Measurements from ENCODE around the gene ZNF358. TPM values are rescaled to one million over a fixed set of nuclear protein-coding genes. Genes with fewer than 3 reads are reported as not detected.

Gene ZNF358
- total RNA-seq, 1 donor from 2014 or later, result 41.1 TPM

DNA sequence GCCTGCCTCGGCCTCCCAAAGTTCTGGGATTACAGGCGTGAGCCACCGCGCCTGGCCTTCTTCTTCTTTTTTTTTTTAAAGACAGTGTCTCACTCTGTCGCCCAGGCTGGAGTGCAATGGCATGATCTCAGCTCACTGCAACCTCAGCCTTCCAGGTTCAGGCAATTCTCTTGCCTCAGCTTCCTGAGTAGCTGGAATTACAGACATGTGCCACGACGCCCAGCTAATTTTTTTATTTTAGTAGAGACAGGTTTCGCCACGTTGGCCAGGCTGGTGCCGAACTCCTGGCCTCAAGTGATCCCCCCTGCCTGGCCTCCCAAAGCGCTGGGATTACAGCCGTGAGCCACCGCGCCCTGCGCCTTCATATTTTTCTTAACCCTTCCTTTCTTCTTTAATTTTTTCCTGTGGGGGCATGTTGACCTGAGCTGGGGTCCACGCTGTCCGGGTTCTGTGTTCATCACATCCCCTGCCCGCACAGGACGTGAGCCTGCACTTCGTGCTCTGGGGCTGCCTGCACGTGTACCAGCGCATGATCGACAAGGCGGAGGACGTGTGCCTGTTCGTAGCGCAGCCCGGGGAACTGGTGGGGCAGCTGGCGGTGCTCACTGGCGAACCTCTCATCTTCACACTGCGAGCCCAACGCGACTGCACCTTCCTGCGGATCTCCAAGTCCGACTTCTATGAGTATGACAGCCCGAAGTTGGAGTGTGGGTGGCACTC lies 33.7 kb downstream of the ZNF358 start:
- Mint-ChIP-seq H3K27me3 (ENCODE audit: low read depth, unreplicated experiment) (no peaks in the 10 kb centered on the region), H3K9me3 (ENCODE audit: unreplicated experiment) (no peaks in the 10 kb centered on the region), H3K36me3 (ENCODE audit: low read depth, unreplicated experiment) (peaks cover 20% of the 10 kb centered on the region), H3K4me1 (ENCODE audit: low read depth, unreplicated experiment) (peaks cover 3% of the 10 kb centered on the region), H3K4me3 (ENCODE audit: unreplicated experiment) (no peak overlapping the region), H3K27ac (ENCODE audit: unreplicated experiment) (no peak overlapping the region)
- TF ChIP-seq EZH2 (IDR thresholded peaks at IDR 0.05; ENCODE audit: insufficient read depth, low read length), result no peak
- TF ChIP-seq, protein P1, sequence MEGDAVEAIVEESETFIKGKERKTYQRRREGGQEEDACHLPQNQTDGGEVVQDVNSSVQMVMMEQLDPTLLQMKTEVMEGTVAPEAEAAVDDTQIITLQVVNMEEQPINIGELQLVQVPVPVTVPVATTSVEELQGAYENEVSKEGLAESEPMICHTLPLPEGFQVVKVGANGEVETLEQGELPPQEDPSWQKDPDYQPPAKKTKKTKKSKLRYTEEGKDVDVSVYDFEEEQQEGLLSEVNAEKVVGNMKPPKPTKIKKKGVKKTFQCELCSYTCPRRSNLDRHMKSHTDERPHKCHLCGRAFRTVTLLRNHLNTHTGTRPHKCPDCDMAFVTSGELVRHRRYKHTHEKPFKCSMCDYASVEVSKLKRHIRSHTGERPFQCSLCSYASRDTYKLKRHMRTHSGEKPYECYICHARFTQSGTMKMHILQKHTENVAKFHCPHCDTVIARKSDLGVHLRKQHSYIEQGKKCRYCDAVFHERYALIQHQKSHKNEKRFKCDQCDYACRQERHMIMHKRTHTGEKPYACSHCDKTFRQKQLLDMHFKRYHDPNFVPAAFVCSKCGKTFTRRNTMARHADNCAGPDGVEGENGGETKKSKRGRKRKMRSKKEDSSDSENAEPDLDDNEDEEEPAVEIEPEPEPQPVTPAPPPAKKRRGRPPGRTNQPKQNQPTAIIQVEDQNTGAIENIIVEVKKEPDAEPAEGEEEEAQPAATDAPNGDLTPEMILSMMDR (IDR thresholded peaks at IDR 0.05; ENCODE audit: insufficient read depth, low read depth, low read length), result no peak
- no peaks in the 10 kb centered on the region for H4K20me1 ChIP-seq (ENCODE audit: insufficient read depth, low read length)
- H3K4me3 ChIP-seq (ENCODE audit: insufficient read depth, low read depth, low read length), result no peak overlapping the region
- H3K79me2 ChIP-seq (ENCODE audit: insufficient read depth, low read length), result no peaks in the 10 kb centered on the region
- no peaks in the 10 kb centered on the region for H3K27me3 ChIP-seq (ENCODE audit: insufficient read depth, low read length)
- no peak overlapping the region for H2AFZ ChIP-seq (ENCODE audit: low read depth, low read length)
- no peaks in the 10 kb centered on the region for H3K4me1 ChIP-seq (ENCODE audit: insufficient read depth, low read length)
- no peak overlapping the region for H3K9ac ChIP-seq (ENCODE audit: low read length)
- H3K9me3 ChIP-seq (ENCODE audit: insufficient read depth, low read depth, low read length), result no peaks in the 10 kb centered on the region
- no peak for DNase-seq (ENCODE audit: low read depth)
- no peak overlapping the region for H3K27ac ChIP-seq (ENCODE audit: low read depth, low read length)
- no peaks in the 10 kb centered on the region for H3K36me3 ChIP-seq (ENCODE audit: insufficient read depth, low read length)
- H3K4me2 ChIP-seq (ENCODE audit: low read length), result no peak overlapping the region
- FAIRE-seq, result no peak

DNA sequence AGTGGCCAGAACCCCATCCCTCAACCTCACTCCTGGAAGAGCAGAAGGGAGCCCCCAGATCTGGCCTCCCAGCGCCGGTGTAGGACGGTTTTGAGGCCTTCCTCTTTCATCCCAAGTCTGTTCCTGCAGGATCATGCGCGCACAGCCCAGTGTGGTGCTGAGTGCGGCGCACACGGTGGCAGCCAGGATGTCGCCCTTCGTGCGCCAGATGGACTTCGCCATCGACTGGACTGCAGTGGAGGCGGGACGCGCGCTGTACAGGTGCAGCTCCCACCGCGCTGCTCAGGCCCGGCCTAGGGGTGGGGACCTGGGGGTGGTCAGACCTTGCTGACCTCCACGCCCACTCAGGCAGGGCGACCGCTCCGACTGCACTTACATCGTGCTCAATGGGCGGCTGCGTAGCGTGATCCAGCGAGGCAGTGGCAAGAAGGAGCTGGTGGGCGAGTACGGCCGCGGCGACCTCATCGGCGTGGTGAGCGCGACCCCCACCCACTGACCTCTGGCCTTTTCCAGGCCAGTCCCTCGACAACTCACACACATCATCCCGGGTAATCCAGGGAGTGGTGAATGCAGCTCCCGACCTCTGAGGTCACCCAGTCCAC lies 34.4 kb downstream of the ZNF358 start:
- no peak overlapping the region for H3K4me2 ChIP-seq (ENCODE audit: low read length)
- Mint-ChIP-seq H3K27me3 (ENCODE audit: low read depth, unreplicated experiment) (no peaks in the 10 kb centered on the region), H3K4me3 (ENCODE audit: unreplicated experiment) (no peak overlapping the region)

More for the DNA sequence above, 34.4 kb downstream of the ZNF358 start:
- Histone ChIP-seq H3K36me3 (ENCODE audit: insufficient read depth, low read length) (no peaks in the 10 kb centered on the region), H3K9ac (ENCODE audit: low read length) (no peak overlapping the region), H3K9me3 (ENCODE audit: insufficient read depth, low read depth, low read length) (no peaks in the 10 kb centered on the region), H4K20me1 (ENCODE audit: insufficient read depth, low read length) (no peaks in the 10 kb centered on the region), H3K27me3 (ENCODE audit: insufficient read depth, low read length) (no peaks in the 10 kb centered on the region), H2AFZ (ENCODE audit: low read depth, low read length) (no peak overlapping the region), H3K4me3 (ENCODE audit: insufficient read depth, low read depth, low read length) (no peak overlapping the region), H3K4me1 (ENCODE audit: insufficient read depth, low read length) (no peaks in the 10 kb centered on the region), H3K27ac (ENCODE audit: low read depth, low read length) (no peak overlapping the region), H3K79me2 (ENCODE audit: insufficient read depth, low read length) (no peaks in the 10 kb centered on the region)
- TF ChIP-seq EZH2 (IDR thresholded peaks at IDR 0.05; ENCODE audit: insufficient read depth, low read length), result no peak
- TF ChIP-seq, protein P1 (IDR thresholded peaks at IDR 0.05; ENCODE audit: insufficient read depth, low read depth, low read length), result no peak
- DNase-seq (ENCODE audit: low read depth) (no peak), FAIRE-seq (no peak)
- peaks cover 3% of the 10 kb centered on the region for H3K4me1 Mint-ChIP-seq (ENCODE audit: low read depth, unreplicated experiment)
- H3K9me3 Mint-ChIP-seq (ENCODE audit: unreplicated experiment), result no peaks in the 10 kb centered on the region
- peaks cover 20% of the 10 kb centered on the region for H3K36me3 Mint-ChIP-seq (ENCODE audit: low read depth, unreplicated experiment)
- H3K27ac Mint-ChIP-seq (ENCODE audit: unreplicated experiment), result no peak overlapping the region
